NCI-H526 (cell line): Measurements from ENCODE around the gene SEBOX.
"Not testable (repeated sequence)": the region's sequence is repeated elsewhere in the genome, so short reads cannot be mapped to it uniquely, and the experiment has no call there.

Source experiments
- DNase-seq, 2 experiments: peaks; one replicate each; lab custom pipeline; 2025; lab: John Stamatoyannopoulos, UW

SEBOX gene

GRCh38 chr17:28340374-28340773 is 24.6 kb downstream of the SEBOX start:
- no peak for DNase-seq

- DNase-seq = no peak
Observed at GRCh38 chr17:28339431-28339830, 25.6 kb downstream of the SEBOX start.

DNA sequence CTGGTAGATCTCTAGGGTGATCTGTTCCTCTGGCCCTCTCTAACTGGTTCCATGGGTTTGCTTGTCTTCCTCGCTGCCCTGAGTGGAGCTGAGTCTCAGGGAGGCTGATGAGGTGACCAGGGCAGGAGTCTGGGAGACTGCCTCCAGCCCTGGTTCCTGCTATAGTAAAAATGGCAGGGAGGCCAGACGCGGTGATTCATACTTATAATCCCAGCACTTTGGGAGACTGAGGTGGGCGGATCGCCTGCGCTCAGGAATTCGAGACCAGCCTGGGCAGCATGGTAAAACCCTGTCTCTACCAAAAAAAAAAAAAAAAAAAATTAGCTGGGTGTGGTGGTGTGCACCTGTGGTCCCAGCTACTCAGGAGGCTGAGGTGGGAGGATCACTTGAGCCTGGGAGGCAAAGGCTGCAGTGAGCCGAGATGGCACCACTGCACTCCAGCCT is 26.2 kb downstream of the SEBOX start:
- DNase-seq = not testable (repeated sequence)

DNA sequence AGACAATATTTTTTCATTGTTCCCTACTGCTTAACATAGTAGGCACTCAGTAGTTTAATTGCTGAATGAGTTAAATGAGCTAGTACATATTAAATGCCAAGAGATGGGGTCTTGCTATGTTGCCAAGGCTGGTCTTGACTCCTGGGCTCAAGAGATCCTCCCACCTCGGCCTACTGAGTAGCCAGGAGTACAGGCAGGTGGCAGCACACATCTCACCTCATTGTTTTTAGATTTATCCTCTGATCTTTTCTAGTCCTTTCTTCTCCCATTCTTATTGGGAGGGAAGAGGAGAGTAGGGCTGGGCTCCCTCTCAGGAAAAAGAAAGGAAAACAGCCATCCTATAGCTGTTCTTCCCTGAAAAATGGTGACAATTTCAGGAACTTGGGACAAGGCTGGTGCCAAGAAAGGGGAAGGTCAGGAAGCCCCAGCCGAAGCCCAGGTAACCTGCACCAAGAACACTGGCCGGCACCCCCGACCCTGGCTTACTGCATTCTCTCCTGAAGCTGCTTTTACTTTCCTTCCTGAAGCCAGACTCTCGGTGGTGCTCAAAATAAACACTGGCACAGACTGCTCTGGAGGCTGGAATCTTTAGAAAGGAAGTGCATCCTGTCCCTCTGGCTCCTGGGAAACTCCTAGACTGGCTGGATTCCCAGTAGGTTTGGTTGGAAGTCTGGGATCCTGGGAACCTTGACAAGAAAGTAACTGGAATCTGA is 26.8 kb downstream of the SEBOX start:
- DNase-seq = no peak

DNA sequence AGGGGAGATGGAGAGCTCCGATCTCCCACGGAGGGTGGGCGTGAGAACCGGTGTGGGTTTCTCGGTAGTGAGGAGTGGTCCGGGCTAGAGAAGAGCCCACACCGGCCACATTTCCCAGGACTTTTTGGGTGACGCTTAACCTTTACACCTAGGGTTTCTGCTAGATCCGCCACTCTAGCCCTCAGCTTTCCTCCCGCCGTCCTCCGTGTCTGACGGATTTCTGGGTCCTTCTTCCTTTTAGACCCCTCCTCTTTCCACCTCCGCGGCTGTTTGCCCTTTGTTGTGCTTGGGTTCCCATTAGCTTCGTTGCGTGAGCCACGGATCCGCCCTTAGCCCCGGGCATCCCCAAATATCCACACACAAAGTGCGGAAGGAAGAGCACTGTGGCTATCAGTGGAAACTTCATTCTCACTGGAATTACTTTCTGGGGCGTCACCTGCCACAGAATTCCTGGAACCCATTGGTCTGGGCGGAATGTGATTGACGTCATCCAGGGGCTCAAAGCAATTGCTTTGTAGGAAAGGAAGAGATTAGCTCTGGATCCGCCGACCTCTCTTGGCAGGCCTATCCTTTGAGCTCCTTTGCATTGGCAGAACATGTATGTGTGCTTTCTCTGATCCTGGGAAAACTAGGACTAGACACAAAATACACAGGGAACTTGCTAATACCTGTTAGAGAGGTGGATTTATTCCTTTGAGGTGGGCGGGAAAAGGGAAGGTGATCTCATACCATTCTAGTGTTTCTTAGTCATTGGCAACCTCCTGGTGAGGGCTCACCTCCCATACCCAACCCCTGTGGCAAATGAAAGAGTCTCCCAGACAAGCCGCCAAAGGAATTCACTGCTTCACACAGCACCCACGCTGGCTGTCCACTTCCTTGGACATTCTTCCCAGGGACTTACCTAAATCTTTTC is 28.8 kb downstream of the SEBOX start:
- DNase-seq = peak; percentile 54 to 75

- DNase-seq = peak; percentile 100
Observed at GRCh38 chr17:28335201-28335958, 29.6 kb downstream of the SEBOX start, which contains the start of the genes IFT20 and TNFAIP1. IFT20 (minus strand) TSS chr17:28335472; CDS start chr17:28331985, 3,487 bp downstream. TNFAIP1 (plus strand) TSS chr17:28335761; CDS start chr17:28339522, 3,761 bp downstream.

- no peak for DNase-seq
Observed at GRCh38 chr17:28334666-28335200, 30.3 kb downstream of the SEBOX start.

DNA sequence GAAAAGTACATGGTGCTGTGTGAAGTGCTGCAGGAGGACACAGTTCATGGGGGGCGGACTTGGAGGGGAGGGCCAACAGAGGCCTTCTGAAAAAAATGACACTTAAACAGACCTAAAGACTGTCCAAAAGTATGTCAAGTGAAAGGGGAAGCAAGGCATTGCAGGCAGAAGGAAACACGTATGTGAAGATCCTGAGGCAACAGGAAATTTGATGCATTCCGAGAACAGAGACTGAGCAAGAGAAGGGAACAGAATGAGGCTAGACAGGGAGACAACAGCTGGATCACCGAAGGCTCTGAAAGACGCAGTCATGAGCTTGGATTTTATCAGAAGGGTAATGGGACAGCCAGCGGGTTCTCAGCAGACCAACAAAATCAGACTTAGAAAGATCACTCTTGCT is 30.8 kb downstream of the SEBOX start:
- no peak for DNase-seq

GRCh38 chr17:28333083-28333746 is 31.8 kb downstream of the SEBOX start:
- DNase-seq = no peak

- DNase-seq = no peak
Observed at GRCh38 chr17:28331891-28332420, 33.0 kb downstream of the SEBOX start.

GRCh38 chr17:28330671-28331070 is 34.3 kb downstream of the SEBOX start:
- no peak for DNase-seq

- no peak for DNase-seq
Observed at GRCh38 chr17:28328325-28328724, 36.7 kb downstream of the SEBOX start.

DNA sequence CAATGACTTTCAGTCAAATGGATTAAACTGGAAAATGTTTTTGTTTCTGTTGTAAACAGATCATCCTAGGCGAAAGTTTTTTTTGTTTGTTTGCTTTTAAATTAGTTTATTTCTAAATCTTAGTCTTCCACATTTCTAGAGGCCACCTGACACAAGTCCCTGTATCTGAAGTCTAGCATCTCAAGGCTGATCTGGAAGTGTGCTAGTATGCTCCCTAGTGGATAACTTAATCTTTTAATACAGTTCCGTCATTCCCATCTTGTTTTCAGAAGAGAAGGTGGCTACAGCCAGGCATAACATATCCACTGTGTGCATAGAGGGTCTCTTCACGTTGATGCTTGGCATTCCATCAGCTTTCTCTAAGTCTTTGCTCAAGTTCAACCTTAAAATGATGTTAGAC is 37.3 kb downstream of the SEBOX start:
- no peak for DNase-seq

DNA sequence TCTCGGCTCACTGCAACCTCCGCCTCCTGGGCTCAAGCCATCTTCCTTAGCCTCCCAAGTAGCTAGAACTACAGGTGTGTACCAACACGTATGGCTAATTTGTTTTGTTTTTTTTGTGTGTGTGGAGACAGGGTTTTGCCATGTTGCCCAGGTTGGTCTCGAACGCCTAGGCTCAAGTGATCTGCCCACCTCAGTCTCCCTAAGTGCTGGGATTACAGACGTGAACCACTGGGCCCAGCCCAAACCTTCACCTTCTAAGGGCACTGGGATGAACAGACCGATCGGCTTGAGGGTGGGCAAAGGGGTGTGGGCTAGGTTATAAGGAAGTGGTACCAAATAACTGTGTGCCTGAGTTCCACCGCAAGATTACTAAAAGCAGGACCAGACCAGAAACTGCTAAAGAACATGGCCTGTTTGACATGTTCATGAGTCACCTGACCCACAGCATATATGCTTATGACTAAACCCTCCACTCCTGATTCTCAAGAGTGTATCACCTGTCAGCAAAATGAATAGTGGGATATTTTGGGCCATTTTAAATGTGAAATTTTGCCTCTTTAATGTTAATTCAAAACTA is 37.9 kb downstream of the SEBOX start:
- DNase-seq = no peak

GRCh38 chr17:28326114-28326513 is 38.9 kb downstream of the SEBOX start:
- no peak for DNase-seq

DNA sequence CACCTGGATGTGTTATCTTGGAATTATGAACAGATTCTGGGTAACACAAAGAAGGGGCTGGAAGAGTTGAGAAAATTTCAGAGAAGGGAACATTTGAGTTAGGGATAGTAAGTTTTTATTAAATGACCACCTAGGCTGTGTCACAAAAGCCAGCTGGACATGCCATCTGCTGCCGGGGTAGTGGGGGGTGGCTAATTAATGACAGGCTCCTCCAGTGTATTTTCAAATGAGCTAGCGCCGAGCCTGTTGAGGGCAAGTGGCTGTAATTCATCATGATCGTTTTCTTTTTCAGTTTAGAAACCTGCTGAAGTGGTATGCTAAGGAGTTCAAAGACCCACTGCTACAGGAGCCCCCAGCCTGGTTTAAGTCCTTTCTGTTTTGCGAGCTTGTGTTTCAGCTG is 39.8 kb downstream of the SEBOX start:
- DNase-seq = no peak

- no peak for DNase-seq
Observed at GRCh38 chr17:28324781-28325180, 40.2 kb downstream of the SEBOX start.

DNA sequence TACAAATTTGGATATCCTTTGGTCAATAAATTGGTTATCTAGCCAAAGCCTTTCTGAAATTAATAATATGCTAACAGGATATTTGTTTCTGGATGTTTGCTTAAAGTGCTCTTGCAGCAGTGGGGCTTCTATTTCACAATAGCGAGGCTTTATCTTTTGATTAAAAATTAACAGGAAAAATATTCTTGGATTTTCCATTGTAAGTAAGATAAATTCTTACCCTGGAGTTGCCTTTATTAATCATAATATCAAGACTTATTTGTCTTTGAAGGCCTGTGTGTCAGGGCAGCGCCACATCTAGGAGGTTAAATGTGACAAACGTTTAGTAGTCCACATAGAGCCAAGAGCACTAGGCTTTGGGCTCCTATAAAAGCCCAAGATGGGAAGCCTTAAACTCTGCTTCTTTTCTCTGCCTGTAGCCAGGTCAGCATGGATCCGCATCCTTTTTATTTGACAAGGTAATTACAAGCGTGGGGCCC is 40.7 kb downstream of the SEBOX start:
- no peak for DNase-seq

- DNase-seq = no peak
Observed at GRCh38 chr17:28320215-28321061, 44.6 kb downstream of the SEBOX start.

DNA sequence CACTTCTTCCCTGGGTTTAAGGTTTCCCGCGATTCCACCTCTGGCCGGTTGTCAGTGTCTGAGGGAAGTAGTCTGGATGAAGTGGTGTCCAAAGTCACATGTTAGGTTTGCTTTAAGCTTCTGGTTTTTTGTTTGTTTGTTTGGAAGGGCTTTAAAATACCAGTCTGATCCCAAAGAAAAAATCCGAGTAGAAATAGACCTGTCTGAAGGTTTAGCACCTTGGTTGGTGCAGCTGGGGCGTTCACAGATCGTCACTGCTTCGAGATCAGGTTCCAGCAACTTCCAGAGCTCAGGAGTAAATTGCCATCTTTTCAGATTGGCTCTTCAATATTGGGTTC is 45.4 kb downstream of the SEBOX start:
- DNase-seq = no peak
